K562 (cell line): ENCODE measurements around the gene BCAS3.

Source experiments
- CTCF ChIP-seq, 3 experiments: IDR thresholded peaks in 2 of 3; conservative IDR thresholded peaks in 1 of 3; 2 replicates each; pipeline ENCODE4 v1.5.1; 2011 to 2012; ENCODE audit warnings: low read length in 3 of 3, mild to moderate bottlenecking in 3 of 3, control low read depth in 2 of 3, improper control_type of control experiment in 1 of 3, inconsistent platforms in 1 of 3, low read depth in 1 of 3, mixed read lengths in 1 of 3, moderate library complexity in 1 of 3; ENCODE audit not compliant: insufficient read depth in 2 of 3
- HDAC6 ChIP-seq: IDR thresholded peaks from 2 replicates; pipeline ENCODE4 v1.6.1; 2012; ENCODE audit warnings: low read depth, mild to moderate bottlenecking, control low read depth, inconsistent platforms, low read length, moderate library complexity
- MLLT1 ChIP-seq, 2 experiments: fragments of 450-650 bp; IDR thresholded peaks; 2 replicates each; pipeline ENCODE4 v1.6.1; 2016
- PHF8 ChIP-seq: fragments of 200-600 bp; sonication (generic); IDR thresholded peaks from 2 replicates; pipeline ENCODE4 v1.6.1; 2012; ENCODE audit warnings: mixed run types, mild to moderate bottlenecking, inconsistent platforms, low read length, moderate library complexity, borderline replicate concordance
- RNF2 ChIP-seq: sonication (generic); IDR thresholded peaks from 2 replicates; pipeline ENCODE4 v1.6.1; 2016
- SAP30 ChIP-seq: fragments of 200-600 bp; sonication (generic); IDR thresholded peaks from 2 replicates; pipeline ENCODE4 v1.6.1; 2012; ENCODE audit warnings: borderline replicate concordance, low read depth, mild to moderate bottlenecking, moderate library complexity, low read length, control low read depth, inconsistent platforms; ENCODE audit not compliant: insufficient read depth, poor library complexity, severe bottlenecking
- STAG1 ChIP-seq: sonication (generic); formaldehyde crosslinking; IDR thresholded peaks from 2 replicates; pipeline ENCODE4 v1.5.0; 2020; ENCODE audit warnings: missing genetic modification reagents, borderline replicate concordance

GRCh38 chr17:60685437-60685836 lies 7.8 kb downstream of the BCAS3 start:
- no peak for TF ChIP-seq SAP30
- TF ChIP-seq PHF8, result no peak
- no peak for TF ChIP-seq CTCF (IDR thresholded peaks at IDR 0.05 in 2 of 3, conservative IDR thresholded peaks at IDR 0.05 in 1 of 3; ENCODE audit: insufficient read depth in 2 of 3, low read depth in 1 of 3, low read length in 3 of 3)
- TF ChIP-seq RNF2, result no peak
- TF ChIP-seq MLLT1 (IDR thresholded peaks at IDR 0.05), result no peak
- TF ChIP-seq HDAC6, result no peak
- TF ChIP-seq STAG1 (CRISPR knock-in tag), result no peak
